NCI-H1048 (cell line): ENCODE measurements around the gene ADAMTS9.

Experiments
- DNase-seq: peaks from one replicate; lab custom pipeline; 2025; lab: John Stamatoyannopoulos, UW

The ADAMTS9 gene

DNA sequence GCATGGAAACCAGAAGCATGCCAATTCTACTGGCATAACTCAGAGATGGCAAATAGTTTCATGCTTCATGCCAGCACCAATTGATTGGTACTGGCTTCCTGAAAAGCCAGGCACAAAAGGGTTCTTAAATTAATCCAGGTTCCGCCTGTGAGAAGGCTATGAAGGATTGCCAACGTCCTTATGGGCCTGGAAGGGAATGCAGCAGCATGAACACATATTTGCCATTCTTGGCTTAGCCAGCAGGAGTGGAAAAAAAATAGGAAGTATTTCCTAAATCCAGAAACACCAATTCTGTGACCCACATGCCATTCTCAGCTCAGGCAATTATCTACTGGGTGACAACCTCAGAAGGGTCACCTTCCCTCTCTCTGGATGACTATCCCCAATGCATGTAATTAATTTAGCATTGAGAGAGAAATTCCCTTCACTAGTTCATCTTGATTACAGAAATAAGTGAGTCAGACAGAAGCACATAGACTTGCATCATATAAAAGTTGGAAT lies 36.0 kb downstream of the ADAMTS9 start:
- DNase-seq = no peak

DNA sequence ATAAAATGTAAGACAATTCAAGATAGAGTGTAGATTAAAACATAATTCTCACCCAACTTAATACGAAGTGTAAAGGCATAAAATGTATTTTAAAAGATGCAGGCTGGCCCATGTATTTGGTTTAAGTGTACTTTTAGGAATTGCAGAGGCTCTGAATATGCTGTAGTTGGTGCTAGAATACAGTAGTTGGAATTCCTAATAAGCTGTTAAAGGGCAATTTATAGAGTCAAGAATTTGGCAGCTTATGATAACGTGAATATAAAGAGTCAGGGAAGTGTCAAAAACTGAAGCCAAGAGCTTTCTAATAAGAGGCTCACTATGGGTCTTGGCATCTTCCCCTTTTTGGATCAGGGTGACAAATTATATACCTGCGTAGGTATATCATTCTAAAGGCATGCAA lies 36.5 kb downstream of the ADAMTS9 start:
- no peak for DNase-seq

GRCh38 chr3:64650715-64651114 lies 37.1 kb downstream of the ADAMTS9 start:
- no peak for DNase-seq

DNA sequence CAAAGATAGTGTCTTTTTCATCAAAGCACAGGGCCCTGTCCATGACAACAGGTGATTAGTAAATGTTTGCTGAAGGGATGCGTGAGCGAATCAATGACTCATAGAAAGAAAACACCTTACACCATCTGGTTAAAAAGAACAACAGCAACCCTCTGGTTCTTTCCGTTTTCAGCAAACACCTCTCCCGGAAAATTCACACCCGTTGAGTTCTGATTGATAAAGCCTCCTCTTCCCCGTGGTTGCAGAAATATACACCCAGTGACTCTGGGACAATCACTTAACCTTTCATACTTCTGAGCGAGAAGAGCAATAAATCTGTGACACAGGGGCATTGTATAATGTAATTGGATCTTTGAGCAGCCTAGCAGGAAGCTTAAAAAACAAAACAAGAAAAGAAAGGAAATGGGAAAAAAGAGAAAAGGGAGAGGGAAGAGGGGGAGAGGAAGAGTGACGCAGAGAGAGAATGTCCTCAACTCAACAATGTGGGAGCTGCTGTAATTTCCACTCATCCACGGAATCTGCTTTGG lies 37.6 kb downstream of the ADAMTS9 start:
- DNase-seq = no peak

DNA sequence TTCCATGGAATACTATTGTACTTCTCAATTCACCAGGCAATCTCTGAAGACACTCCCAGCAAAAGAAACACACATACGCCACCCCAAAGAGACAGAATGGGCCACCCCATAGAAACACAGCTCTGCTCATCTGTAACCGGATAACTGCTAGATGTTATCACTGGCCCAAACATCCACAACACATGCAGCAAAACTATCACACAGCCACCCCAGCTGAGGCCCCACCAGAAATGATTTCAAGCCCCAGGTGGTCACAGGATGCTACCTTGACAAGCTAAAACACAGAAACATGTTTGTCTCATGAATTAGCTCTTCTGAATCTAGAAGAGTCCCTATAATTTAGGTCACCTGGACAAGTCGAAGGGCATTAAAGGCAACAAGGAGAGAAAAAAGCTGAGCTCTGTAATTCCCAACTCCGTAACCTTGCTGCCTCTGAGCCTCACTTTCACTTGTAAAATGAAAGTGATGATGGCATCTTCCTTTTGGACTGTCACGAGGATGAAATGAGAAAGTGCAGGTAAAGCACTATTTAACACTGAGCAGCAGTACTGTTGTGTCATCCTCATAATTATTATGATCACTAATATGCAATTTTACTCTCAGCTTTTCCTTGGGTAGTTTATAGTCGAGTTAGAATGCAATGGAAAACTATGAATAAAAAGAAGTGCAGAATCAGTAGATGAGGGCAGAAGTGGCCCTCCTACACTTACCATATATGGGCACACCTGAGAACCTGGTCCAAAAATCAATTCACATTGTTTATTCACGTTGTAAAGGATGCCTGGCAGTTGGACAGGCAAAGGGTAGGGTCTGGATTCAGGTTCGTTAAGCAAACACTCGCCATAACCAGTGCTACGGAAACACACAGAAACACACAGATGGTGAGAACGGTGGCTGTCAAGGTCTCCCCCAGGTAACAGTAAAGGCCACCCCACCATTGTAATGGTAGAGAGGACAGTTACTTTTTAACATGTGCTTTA lies 38.6 kb downstream of the ADAMTS9 start:
- DNase-seq = no peak

DNA sequence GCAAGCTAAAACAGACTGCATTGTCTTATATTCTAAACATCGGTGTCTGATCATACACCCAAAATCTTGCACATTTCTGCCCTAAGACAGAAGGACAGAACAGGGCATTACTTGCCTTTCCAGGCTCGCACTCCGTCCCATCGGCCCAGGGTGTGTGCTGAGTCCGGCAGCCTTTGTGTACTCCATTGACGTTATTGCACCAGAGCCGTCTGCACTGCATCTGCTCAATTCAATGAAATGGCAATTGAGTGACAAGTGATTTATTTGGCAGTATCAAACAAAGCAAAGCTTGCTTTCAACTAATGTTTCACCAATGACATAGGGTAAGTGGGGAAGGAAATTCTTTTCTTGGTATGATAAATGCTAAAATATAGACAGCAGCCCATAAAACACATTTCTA lies 40.0 kb downstream of the ADAMTS9 start:
- DNase-seq = no peak

DNA sequence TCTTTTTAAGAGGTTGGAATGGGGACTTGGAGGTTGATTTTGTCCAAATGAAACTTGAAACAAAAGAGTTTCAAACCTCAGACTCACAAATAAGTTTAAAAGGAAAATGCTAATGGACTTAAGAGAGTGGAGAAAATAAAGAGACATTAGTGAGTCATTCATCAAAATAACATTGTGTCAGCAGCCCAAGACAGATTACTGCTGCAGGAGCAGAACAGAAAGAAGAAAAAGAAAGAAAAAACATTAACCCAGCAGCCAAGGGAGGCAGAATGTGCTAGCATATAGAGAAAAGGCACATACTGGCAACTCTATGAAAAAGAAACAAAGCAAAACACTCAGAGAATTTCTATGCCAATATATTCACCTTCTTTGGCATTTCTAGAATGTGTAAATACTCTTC lies 42.6 kb downstream of the ADAMTS9 start:
- no peak for DNase-seq

- no peak for DNase-seq
Measured at GRCh38 chr3:64644483-64644882, 43.3 kb downstream of the ADAMTS9 start.

DNA sequence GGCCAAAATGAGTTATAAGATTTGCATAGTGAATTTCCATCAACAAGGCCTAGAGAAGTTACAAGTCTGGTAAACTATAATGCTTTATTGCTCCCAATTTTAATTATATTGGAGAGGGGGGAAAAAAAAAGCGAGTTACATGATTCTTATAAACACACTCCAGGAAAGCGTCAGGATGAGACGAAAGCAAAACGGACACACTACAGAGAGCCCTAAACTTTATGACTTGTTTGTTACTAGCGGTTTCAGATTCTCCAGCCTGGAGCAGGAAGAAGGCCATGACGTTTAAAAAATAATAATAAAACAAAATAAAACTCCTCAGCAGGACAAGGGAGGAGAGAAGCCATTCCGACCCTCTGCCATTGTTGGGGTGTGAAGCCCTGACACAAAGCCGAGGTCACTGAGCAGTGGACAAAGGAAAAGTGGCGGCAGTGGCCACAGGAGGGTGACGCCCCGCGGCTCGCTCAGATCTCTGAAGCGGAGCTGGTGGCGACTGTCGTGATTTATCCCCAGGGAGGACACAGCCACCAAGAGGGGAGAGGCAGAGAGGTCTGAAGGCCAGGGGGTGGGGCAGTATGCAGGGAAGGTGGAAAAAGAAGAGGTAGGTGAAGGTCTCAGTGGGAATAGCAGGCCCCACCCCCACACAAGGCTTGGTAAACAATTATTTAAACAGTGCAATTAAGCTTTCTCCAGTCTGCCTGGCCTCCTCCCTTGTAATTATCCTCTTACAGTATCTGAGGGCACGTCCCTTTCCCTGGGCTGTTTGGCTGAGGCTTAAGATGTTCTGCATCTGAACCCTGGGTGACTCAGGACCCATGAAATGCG lies 45.3 kb downstream of the ADAMTS9 start:
- no peak for DNase-seq

DNA sequence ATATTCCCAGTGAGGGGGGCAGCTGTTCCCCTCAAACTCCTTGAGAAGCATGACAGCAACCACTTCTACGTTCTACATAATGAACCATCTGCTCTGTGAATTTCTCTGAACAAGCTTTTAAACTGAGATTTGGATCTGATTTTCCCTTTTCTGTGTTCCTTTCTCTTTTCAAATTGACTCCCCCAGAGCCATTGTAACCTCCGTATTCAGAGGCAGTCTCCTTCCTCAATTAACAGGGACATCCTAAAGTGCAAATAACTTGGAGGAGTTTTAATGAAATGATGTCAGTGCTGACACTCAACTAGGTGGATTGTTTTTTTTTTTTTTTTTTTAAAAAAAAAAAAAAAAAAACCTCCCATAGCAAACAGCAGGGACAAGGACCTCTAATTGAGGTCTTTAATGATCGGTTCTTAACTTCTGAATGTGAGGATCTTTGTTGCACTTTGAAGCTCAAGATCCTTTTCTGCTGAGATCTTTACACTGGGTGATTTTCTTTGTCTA lies 48.8 kb downstream of the ADAMTS9 start:
- DNase-seq = no peak

DNA sequence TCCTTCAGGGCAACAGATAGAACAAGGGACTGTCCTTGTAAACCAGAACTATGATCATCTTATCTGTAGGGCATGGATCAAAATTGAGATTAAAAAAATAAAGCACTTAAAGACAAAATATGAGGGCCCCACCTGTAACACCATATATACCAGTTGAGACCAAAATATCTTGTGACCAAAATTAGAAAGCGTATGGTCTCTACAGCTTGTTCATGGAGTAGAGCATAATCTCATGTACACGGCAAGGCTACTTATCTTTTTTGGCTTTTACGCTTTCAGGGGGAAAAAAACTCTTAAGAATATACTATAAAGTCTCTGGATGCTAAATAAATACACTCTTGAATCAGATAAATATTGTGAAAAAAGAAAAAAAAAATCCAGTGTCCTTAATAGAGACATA lies 49.3 kb downstream of the ADAMTS9 start:
- no peak for DNase-seq

GRCh38 chr3:64634417-64634816 lies 53.4 kb downstream of the ADAMTS9 start:
- no peak for DNase-seq

GRCh38 chr3:64631951-64632350 lies 55.8 kb downstream of the ADAMTS9 start:
- no peak for DNase-seq

- DNase-seq = no peak
Measured at GRCh38 chr3:64627471-64628321, 60.1 kb downstream of the ADAMTS9 start.

GRCh38 chr3:64627042-64627441 lies 60.8 kb downstream of the ADAMTS9 start:
- no peak for DNase-seq

- DNase-seq = no peak
Measured at GRCh38 chr3:64625381-64625780, 62.4 kb downstream of the ADAMTS9 start.

GRCh38 chr3:64623125-64623524 lies 64.7 kb downstream of the ADAMTS9 start:
- DNase-seq = no peak

DNA sequence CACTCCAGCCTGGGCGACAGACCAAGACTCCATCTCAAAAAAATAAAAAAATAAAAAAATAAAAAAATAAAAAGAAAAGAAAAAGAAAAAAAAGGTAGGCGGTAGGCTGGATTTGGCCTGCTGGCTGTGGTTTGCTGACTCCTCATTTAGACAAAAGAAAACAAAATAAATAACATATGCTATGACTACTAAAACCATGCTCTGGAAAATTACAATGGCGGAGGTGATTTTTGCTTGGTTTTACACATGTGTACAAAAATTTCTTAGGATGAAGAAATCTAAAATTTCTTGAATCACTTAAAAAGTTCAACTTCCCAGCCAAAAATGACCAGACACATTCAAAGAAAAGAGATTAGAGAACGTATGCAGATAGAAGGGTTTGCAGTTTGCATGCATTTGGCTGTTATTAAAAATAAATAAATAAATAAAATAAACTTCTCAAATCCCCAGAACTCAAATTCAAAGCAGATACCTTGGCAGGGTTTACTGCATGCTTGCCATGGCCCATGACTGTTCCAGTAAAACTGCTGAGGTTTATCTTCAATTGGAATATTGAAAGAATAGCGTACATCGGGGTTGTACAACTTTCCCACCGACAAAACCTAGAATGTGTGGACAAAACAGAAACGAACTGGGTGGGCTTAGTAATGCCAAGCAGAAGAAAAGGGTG lies 65.9 kb downstream of the ADAMTS9 start:
- DNase-seq = no peak

- DNase-seq = no peak
Measured at GRCh38 chr3:64621275-64621674, 66.5 kb downstream of the ADAMTS9 start.

- no peak for DNase-seq
Measured at GRCh38 chr3:64620020-64620419, 67.8 kb downstream of the ADAMTS9 start.

DNA sequence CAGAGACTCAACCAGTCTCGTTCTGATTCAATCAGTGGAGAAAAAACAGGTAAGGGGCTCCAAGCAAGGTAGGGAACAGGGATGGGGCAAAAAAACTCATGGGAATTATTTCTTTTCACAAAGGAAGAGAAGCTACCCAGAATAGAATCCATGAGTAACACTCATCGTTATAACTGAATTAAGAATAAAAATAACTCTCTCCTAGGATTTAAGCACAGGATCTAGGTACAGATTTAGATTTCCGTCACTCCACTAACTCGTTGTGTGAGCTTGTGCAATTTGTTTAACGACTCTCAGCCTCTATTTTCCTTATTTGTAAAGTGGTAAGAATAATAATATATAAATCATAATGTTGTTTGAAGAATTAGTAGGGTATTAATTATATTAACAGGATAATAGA lies 68.6 kb downstream of the ADAMTS9 start:
- no peak for DNase-seq
